Fibroblast of skin of left biceps (primary cell): ENCODE measurements around the gene GRPEL2.

Experiments
- DNase-seq, 2 experiments: peaks; one replicate each; pipeline ENCODE4 v3.0.0-alpha.2; 2013; ENCODE audit warnings: low read depth in 2 of 2

Gene GRPEL2

DNA sequence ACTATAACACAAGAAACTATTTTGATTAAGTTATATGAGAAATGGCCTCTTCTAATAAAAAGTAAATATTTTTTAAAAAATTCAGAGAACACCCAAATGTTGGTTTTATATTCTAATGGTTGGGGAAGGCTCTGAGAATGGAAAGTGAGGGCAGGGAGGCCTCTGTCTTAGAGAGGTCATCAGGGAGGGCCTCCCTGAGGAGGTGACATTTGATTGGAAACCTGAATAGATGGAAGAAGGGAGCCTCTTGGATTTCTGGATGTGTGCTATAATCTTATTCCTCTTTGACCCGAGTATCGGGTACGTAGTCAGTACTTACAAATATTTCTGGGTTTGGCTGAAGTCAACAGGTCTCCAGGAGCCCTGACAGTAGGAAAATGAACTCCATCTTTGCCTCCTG lies 26.1 kb upstream of the GRPEL2 start:
- DNase-seq = no peak

DNA sequence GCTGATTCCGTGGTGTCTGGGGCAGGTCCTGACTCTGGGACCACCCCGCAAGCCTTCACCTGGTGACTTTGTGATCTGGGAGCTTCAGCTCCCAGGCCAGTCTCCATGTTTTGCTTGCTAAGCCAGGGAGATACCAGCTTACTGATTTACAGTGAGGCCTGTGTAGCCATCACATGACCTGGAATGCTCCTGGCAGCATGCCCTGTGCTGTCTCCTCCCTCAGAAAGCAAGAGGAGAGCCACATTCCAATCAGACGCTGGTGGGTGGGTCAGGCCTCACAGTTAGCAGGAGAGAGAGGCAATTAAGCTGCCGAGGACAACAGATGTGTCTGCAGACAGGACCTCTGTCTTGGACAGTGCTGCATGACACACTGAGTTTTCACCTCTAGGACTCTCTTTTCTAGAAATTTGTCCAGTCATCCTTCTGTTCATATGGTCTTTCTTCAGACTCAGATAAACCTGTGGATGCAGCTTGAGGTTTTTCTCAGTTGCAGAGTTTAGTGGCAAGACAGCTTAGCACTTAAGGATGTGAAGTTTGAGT lies 24.4 kb upstream of the GRPEL2 start:
- DNase-seq = peak; percentile 86 to 88

DNA sequence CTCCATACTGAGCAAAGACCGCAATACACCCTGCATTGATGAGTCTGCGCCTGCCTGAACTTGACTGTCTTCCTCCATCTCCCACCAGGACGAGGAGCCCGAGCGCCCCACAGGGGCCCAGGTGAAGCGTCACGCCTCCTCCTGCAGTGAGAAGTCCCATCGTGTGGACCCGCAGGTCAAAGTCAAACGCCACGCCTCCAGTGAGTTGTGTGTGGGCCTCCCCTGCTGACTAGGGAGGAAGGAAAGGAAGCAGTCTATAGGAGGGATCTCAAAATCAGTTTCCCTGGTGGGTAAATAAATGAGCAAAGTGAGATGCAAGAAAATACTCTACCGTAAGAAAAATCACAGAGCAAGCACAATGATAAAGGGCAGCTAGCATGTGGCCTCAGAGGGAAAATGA lies 22.8 kb upstream of the GRPEL2 start:
- no peak for DNase-seq

DNA sequence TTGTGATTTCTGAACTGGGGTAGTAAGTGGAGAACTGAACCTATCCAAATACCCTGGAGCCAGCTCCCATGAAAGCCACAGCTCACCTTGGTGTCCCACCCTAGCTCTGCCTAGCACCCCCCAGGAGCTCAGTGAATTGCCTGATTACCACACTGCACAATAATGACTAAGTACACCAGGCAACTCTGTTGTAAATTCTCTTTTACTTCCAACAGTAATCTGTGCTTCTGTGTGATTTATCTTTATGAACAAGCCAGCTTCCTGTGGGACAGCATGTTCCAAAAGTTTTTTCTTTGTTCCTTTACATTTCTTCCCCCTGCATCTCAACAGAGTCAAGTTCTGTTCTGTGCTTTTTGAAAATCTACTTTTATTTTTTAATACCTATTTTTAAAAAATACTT lies 22.1 kb upstream of the GRPEL2 start:
- DNase-seq = no peak

DNA sequence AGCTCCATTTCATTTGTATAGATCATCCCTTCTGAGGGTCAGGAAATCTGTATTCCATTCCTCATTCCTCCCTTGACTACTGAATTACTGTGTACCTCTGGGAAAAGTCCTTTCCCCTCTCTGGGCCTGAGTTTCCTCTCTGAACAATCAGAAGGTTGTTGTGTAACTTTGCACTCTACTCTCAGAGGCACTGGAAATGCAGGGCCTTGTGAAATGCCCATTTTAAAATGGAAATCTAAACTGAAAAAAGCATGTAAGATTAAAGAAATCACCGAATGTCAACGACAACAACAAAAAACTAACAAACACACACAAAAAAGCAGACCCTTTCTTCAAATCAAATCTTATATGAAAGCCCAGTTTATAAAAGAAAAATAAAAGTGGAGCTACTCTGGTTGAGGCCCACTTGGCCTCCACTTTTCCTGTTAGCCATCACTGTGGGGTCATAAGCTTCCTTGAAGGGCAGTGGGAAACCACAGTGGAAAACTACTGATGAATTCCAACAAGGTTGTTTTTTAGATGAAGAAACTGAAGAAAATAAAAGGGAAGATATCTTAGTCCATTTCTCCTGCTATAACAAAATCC lies 21.6 kb upstream of the GRPEL2 start:
- no peak for DNase-seq

DNA sequence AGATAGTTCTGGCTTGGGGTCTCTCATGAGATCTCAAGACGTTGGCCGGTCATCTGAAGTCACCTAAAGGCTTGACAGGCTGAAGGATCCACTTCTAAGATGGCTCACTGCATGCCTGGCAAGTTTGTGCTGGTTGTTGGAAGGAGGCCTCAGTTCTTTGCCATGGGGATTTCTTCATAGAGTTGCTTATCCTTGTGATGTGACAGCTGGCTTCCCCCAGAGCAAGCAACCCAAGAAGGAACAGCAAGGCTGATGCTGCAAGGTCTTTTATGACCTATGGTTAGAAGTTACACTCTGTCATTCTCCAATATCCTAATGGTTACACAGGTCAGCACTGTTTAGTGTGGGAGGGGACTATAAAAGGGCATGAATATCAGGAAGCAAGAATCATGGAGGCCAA lies 20.7 kb upstream of the GRPEL2 start:
- DNase-seq = no peak

DNA sequence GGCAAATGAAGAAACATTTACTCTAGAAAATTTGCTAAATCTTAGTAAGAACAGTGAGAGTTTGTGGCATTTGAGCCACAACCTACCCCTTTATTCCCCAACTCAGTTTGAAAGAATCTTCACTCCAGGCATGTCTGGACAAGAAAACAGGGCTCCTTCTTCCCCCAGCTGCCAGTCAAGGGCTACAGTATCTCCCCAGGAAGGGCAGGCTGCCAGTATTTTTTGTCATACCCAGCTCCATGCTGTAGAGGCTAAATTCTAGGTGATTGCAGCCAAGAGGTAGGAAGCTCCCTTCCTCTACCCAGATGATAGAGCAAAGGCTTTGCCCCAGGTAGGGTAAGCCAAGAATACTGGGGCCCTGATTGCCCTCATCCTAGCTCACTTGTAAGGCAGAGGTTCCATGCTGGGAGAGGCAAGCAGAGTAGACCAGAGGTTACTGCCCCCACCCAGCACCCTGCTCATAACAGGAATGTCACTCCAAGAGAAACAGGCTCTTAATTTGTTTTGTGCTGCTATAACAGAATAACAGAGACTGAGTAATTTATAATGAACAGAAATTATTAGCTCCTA lies 20.0 kb upstream of the GRPEL2 start:
- DNase-seq = no peak

DNA sequence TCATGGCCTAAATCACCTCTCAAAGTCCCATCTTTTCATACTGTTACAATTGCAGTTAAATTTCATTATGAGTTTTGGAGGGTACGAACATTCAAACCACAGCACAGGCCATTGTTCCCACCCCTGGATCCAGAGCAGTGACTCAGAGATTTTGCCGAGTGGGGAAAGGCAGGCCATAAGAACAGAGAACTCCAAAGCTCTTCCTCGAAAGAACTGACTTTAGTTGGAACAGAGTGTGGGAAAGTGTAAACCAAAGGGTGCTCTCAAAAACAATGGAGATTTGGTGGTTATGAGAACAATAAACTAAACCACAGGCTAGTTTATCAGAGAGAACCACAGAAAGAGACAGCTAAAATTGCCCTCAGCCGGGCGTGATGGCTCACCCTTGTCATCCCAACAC lies 19.4 kb upstream of the GRPEL2 start:
- no peak for DNase-seq

DNA sequence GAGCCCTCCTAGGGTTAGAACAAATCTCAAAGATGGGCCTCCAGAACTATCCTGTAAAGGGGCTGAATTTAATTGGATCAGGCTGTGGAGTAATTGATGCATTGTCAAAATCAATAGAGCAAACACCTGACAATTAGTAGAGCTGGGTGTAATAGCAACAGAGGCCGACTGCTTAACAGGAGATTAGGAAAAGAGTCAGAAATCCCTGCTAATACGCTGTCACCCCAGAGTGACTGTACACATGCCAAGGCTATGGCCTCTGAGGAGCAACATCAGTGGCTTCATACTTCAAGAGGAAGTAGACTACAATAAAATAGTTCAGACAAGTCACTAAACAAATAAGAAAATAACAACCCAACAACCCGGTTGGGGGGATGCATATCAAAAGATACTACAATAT lies 18.7 kb upstream of the GRPEL2 start:
- DNase-seq = no peak

DNA sequence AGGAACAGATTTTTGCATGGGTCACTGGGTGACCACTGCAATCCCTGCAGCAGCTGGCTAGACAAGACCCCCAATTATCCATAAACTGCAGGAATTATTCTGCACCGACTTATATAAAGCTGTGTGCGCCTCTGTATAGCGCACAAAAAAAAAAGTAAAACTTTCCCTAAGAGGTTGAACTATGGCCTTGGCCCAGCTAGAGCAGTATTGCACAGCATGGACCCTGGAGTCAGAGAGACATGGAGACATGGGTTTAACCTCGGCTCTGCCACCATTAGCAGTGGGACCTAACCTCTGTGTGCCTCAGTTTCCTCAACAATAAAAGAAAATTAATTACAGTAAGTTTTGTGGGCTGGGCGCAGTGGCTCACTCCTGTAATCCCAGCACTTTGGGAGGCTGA lies 17.1 kb upstream of the GRPEL2 start:
- no peak for DNase-seq

DNA sequence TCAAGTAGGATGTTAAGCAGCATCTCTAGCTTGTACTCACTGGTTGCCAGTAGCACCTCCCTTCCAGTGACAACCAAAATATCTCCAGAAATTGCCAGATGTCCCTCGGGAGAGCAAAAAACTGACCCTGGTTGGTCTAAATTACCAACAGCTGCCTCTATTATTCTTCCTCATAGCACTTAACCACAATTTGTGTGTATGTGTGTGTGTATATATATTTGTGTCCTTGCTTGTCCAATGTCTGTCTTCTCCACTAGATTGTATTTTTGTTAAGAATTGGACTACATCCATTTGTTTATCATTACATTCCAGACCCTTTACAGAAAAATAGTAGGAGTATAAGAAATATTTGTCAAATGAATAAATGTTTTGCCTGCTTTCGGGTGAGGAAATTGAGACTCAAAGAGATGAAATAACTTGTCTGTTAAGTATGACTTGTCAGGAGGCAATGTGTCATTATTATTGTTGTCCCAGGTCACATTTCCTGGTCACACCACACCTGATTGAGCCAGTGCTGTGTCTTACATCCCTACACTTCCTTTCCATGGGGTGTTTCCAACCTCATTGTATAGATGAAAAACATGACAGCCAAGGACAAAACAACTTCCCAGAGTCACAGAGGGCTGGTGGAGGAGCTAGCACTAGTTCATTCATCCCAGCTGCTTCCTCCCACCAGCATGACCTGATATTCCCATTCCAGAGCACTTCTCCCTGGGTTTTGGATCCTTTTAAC lies 11.4 kb upstream of the GRPEL2 start:
- no peak for DNase-seq

DNA sequence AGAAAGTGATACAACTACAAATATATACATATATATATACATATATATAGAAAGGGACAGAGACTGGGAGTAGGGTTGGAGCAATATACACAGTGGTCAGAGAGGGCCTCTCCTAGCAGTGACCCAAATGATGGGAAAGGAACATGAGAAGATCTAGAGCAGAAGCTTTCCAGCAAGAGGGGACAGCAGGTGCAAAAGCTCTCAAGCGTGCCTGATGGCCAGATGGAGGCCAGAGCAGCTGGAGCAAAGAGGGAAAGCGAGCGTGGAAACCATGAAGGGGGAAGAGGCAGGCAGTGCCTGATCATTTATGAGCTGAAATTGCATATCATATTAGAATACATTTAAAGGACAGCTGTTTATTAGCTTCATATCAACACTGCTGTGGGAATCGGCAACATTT lies 7.6 kb upstream of the GRPEL2 start:
- no peak for DNase-seq

DNA sequence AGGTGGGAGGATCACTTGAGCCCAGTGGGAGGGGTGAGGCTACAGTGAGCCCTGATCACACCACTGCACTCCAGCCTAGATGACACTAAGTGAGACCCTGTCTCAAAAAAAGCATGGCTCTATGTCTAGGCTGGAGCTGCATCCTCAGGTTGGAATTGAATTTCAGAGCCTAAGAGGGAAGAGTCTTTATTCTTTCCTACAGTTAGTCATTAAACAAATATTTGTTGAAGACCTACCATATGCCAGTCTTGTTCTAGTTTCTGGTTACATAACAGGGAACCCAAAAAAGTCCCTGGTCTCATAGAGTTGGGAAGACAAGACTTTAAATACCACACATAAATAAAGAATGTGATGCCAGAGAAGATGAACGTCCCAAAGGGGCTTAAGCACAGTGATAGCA lies 6.9 kb upstream of the GRPEL2 start:
- DNase-seq = no peak

DNA sequence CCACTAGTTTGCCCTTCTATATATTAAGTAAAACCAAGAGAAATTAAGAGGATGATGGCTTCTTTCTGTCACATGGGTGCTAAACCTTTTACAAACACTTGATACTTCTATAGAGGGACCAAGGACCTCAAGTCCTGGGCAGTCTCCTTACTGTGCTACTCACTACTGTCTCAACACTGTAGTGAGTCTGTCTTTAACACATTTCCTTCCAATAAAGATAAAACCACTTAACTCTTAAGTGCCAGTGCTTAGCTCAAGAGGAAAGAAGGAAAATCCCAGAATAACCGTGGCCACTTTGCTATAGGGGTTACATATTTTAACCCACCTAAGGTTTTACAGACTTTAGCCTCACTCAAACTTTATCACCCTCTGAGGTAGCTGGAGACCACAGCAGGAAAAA lies 4.4 kb upstream of the GRPEL2 start:
- no peak for DNase-seq

DNA sequence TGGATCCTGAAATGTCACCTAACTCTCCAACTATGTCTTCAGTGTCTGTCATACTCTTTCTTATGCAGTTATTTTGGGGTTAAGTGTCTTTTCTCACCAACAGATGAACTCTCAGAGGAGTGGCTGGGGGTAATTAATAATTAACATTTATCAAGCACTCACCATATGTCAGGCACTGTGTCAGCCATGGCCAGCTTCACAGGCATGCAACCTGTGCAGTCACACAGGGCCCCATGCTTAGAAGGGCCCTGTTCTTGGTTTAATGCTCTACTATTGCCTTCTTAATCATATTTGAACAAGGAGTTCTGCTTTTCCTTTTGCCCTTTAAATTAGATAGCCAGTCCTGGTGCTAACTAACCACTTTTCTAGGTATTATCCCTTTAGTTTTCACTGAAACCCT lies 3.4 kb upstream of the GRPEL2 start:
- DNase-seq = no peak

DNA sequence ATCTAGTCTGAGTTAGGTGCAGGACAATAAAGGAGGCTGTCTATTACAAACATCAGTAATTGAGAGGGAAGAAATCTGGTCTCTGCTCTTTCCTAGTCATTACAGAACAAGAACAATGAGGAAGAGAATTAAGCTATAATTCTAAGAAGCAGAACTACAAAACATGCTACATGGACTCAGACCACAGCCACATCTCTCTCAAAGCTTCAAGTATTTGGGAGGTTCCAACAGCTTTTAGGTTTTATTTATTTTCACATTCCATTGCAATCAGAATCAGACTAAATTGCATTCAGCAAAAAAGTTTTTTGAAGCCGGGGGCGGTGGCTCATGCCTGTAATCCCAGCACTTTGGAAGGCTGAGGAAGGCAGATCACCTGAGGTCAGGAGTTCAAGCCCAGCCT lies 1.1 kb upstream of the GRPEL2 start:
- no peak for DNase-seq

DNA sequence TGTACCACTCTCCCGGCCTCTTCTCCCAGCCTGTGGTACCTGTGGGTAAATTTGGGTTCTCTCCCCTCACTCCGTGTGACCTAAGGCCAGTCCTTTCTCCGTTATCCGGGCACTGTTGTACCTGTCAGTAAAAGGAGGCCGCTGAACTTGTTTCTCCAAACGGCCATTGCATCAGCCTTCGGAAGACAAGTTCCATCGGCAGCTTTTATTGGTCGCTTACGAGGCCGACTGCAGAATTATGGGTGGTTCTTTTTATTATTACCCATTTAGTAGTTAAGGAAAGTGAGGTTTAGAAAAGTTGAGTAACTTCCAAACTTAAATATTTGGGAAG lies 558 bp downstream of the GRPEL2 start:
- peak in 1 of 2 experiments; percentile 9 for DNase-seq

DNA sequence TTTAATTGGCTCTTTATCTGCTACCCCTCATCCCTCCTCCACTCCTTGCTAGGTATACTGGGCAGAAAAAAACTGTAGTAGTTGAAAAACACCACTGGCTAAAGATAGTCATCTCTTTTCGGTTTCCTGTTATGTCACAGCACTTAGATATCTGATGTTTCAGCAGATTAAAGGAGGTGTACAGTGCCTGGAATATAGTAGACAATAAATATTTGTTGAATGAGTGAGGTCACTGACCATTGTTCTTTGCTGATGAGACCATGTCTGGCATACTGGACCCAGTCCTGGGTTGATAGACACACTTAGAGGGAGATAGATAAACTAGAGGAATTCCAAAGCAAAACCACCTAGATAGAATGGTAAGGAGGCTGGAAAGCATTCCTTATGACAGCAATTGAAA lies 3.2 kb downstream of the GRPEL2 start:
- DNase-seq = no peak

DNA sequence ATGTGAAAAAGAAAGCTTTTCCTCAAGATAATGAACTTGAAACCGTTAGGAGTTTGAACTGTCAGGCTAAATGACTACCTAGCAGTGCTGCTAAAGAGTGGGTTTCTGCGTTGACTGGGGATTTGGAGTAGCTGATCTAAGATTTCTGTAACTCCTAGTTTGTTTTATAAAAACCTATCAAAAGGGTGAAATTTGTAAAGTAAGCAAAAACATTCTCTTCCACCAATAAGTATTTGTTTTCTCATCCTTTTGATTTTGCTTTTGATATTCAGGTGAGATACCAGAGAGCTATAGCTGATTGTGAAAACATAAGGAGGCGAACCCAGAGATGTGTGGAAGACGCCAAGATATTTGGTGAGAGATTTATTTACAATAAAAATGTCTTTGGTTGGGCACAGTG lies 4.1 kb downstream of the GRPEL2 start:
- no peak for DNase-seq

DNA sequence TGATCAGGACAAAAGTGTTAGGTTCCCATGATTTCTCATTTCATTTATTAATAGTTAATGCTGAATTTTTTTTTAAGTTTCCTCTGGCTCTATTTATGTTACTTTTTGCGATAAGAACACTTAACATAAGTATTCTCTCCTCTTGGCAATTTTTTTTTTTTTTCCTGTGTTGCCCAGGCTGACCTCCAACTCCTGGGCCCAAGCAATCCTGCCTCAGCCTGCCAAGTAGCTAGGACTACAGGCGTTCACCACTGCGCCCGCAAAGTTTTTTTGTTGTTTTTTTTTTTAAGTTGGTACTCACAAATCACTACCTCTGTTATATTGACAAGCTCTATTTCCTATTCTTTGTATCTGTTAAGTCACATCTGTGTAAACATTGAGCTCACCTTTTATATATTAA lies 6.9 kb downstream of the GRPEL2 start:
- DNase-seq = no peak

DNA sequence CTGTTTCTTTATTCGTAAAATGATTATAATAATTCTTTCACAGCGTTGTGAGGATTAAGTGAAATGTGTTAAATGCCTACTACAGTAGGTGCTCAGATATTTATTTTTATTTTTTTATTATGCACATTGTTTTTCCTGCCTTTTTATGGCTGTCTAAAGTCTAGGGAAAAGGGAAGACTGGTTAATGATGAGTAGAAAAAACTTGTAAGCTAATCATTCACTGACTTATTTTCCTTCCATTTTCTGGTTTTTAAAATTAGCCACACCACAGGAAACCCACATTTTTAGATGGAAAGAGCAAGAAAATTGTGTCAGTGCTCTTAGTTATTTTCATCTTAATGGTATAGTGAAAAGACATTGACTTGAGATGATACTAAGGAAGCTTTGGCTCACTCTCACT lies 8.6 kb downstream of the GRPEL2 start:
- no peak for DNase-seq

DNA sequence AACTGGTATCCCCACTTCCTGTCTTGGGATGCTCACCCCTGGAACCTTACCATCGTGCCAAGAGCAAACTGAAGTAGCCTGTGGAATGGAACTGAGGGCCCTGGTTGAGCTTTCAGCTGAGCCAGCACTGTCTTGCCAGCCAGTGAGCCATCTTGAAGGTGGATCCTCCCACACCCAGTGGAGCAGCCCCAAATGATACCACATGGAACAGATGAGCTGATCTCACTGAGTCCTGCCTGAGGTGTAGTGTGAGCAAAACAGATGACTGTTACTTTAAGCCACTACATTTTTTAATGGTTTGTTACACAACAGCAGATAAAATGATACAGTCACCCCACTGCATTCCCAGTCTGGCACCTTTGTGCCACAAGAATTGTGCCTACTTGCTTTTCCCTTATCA lies 10.4 kb downstream of the GRPEL2 start:
- no peak for DNase-seq

DNA sequence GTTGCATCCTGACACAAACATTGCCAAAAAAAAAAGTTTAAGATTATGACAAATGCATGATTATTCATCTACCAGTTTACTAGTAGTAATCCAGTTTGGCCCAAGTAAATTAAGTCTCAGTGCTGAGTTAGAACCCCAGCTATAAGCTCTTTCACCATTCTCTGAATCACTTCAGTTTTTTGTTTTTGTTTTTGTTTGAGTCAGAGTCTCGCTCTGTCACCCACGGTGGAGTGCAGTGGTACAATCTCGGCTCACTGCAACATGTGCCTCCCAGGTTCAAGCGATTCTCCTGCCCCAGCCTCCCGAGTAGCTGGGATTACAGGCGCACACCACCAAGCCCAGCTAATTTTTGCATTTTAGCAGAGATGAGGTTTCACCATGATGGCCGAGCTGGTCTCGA lies 11.1 kb downstream of the GRPEL2 start:
- no peak for DNase-seq
